CD14-positive monocyte (primary cell): ENCODE results near the gene PARVG. TPM values are rescaled to one million over a fixed set of nuclear protein-coding genes. Genes with fewer than 3 reads are reported as not detected.

ENCODE experiments used
- DNase-seq, 3 donors: peaks; one replicate each; pipeline ENCODE4 v3.0.0-alpha.2; 2011 to 2022
- H2AFZ ChIP-seq: 2 replicates; pipeline ENCODE4 v1.6.0; 2012; ENCODE audit warnings: mild to moderate bottlenecking, low read depth, low read length, inconsistent platforms; ENCODE audit not compliant: insufficient read depth, poor library complexity, severe bottlenecking
- H3K27ac ChIP-seq, 2 donors: 1 replicate in 1 of 2; 2 replicates in 1 of 2; pipeline ENCODE4 v1.5.1; 2012 to 2013; ENCODE audit warnings: low read length in 2 of 2, control low read depth in 1 of 2, inconsistent platforms in 1 of 2, low read depth in 1 of 2, mild to moderate bottlenecking in 1 of 2
- H3K27me3 ChIP-seq, 2 donors: one replicate each; pipeline versions ENCODE4 v1.6.0 to v1.6.1; 2011 to 2013; ENCODE audit warnings: low read length in 2 of 2; ENCODE audit not compliant: control insufficient read depth in 2 of 2, insufficient read depth in 2 of 2
- H3K36me3 ChIP-seq, 2 donors: replicated peaks in 1 of 2; 1 replicate in 1 of 2; 2 replicates in 1 of 2; pipeline versions ENCODE4 v1.5.1 to v1.6.1; 2012 to 2013; ENCODE audit warnings: low read length in 2 of 2, control low read depth in 1 of 2, inconsistent platforms in 1 of 2, mild to moderate bottlenecking in 1 of 2; ENCODE audit not compliant: insufficient read depth in 2 of 2, control insufficient read depth in 1 of 2
- H3K4me1 ChIP-seq, 2 donors: 1 replicate in 1 of 2; 2 replicates in 1 of 2; pipeline versions ENCODE4 v1.5.1 to v1.6.1; 2012 to 2013; ENCODE audit warnings: low read length in 2 of 2, control low read depth in 1 of 2, inconsistent platforms in 1 of 2, mild to moderate bottlenecking in 1 of 2, moderate library complexity in 1 of 2; ENCODE audit not compliant: insufficient read depth in 2 of 2, control insufficient read depth in 1 of 2
- H3K4me2 ChIP-seq: replicated peaks from 2 replicates; pipeline ENCODE3; 2012; ENCODE audit warnings: low read length, moderate library complexity, mild to moderate bottlenecking; ENCODE audit not compliant: poor library complexity, severe bottlenecking; ENCODE audit errors: extremely low read depth
- H3K4me3 ChIP-seq, 3 experiments: fragments of 200-600 bp in 1 of 3; sonication (generic) in 1 of 3; replicated peaks in 1 of 3; 1 replicate in 2 of 3; 2 replicates in 1 of 3; pipeline ENCODE4 v1.5.1; 2011 to 2013; ENCODE audit warnings: low read length in 3 of 3, mild to moderate bottlenecking in 3 of 3, control low read depth in 2 of 3, low read depth in 2 of 3, inconsistent platforms in 1 of 3, moderate library complexity in 1 of 3
- H3K79me2 ChIP-seq: 2 replicates; pipeline ENCODE4 v1.6.0; 2012; ENCODE audit warnings: mild to moderate bottlenecking, control low read depth, inconsistent platforms, low read length, moderate library complexity; ENCODE audit not compliant: insufficient read depth
- H3K9ac ChIP-seq: 2 replicates; pipeline ENCODE4 v1.6.0; 2017; ENCODE audit warnings: low read length, mild to moderate bottlenecking; ENCODE audit not compliant: insufficient read depth, poor library complexity, severe bottlenecking
- H3K9me3 ChIP-seq, 2 donors: replicated peaks in 1 of 2; 1 replicate in 1 of 2; 2 replicates in 1 of 2; pipeline versions ENCODE4 v1.5.1 to v1.6.1; 2012 to 2013; ENCODE audit warnings: low read length in 2 of 2, control low read depth in 1 of 2; ENCODE audit not compliant: control insufficient read depth in 1 of 2, insufficient read depth in 1 of 2
- H4K20me1 ChIP-seq: 2 replicates; pipeline ENCODE4 v1.6.0; 2012; ENCODE audit warnings: mild to moderate bottlenecking, low read length, control low read depth, moderate library complexity; ENCODE audit not compliant: insufficient read depth
- H3K27ac Mint-ChIP-seq, 7 donors: one replicate each; pipeline ENCODE4 v1.8.0; 2020; ENCODE audit warnings: mild to moderate bottlenecking in 7 of 7, mixed read lengths in 7 of 7, moderate library complexity in 6 of 7, inconsistent platforms in 2 of 7
- H3K27me3 Mint-ChIP-seq, 3 donors: one replicate each; pipeline ENCODE4 v1.8.0; 2021 to 2022; ENCODE audit warnings: low read depth in 3 of 3, mild to moderate bottlenecking in 3 of 3, mixed read lengths in 3 of 3, moderate library complexity in 3 of 3, inconsistent platforms in 1 of 3
- H3K36me3 Mint-ChIP-seq, 2 donors: one replicate each; pipeline ENCODE4 v1.8.0; 2020; ENCODE audit warnings: mixed read lengths in 2 of 2, inconsistent platforms in 1 of 2, mild to moderate bottlenecking in 1 of 2
- H3K4me1 Mint-ChIP-seq: one replicate; pipeline ENCODE4 v1.8.0; 2020; ENCODE audit warnings: mild to moderate bottlenecking, mixed read lengths
- H3K4me3 Mint-ChIP-seq, 2 donors: one replicate each; pipeline ENCODE4 v1.8.0; 2020; ENCODE audit warnings: mild to moderate bottlenecking in 2 of 2, mixed read lengths in 2 of 2, moderate library complexity in 1 of 2
- H3K9me3 Mint-ChIP-seq, 7 donors: one replicate each; pipeline ENCODE4 v1.8.0; 2020 to 2022; ENCODE audit warnings: mixed read lengths in 7 of 7, mild to moderate bottlenecking in 6 of 7, moderate library complexity in 6 of 7, inconsistent platforms in 2 of 7
- CTCF ChIP-seq: fragments of 200-600 bp; IDR thresholded peaks from one replicate; pipeline ENCODE4 v1.8.0; 2022; ENCODE audit warnings: antibody characterized with exemption, mild to moderate bottlenecking
- WGBS: methylation state at CpG from one replicate; pipeline ENCODE4 v1.1.5; 2013; ENCODE audit warnings: missing lambda C conversion rate; ENCODE audit not compliant: insufficient coverage; 5-methylcytosine and 5-hydroxymethylcytosine counted together
- intact Hi-C, 2 donors: fragments of 100-400 bp; cut with micrococcal nuclease; formaldehyde crosslinking; loops; one replicate each; pipeline versions ENCODE4 v1.15.0 to v1.15.1; 2023
- polyA plus RNA-seq, 3 donors: library from polyadenylated mRNA; depleted of rRNA in 1 of 3; unstranded in 2 of 3; stranded (reverse) in 1 of 3; fragments of 300-500 nt in 2 of 3; fragments of >200 nt in 1 of 3; fragmentation: Illumina TruSeq in 2 of 3; gene quantifications; 1 replicate in 2 of 3; 2 replicates in 1 of 3; pipeline ENCODE4 v1.2.3, GENCODE V29; 2012 to 2021

PARVG gene
- polyA plus RNA-seq, 3 donors: 169 to 577 (median 190) TPM

- peaks cover 21 to 34% of the 10 kb centered on the region in 2 donors for H3K4me1 ChIP-seq
- peaks cover 59 to 93% of the 10 kb centered on the region in 2 donors for H3K36me3 ChIP-seq
- H3K4me1 Mint-ChIP-seq: peaks cover 35% of the 10 kb centered on the region
- H3K79me2 ChIP-seq: peaks cover 42% of the 10 kb centered on the region
- H2AFZ ChIP-seq: no peak overlapping the region
- H3K27me3 Mint-ChIP-seq: no peaks in the 10 kb centered on the region
- peak overlapping the region in 1 of 7 donors; percentile 37 for H3K27ac Mint-ChIP-seq
- H3K4me2 ChIP-seq: no peak overlapping the region
- peak overlapping the region in 1 of 2 donors; percentile 32 for H3K27ac ChIP-seq
- peaks cover 86% of the 10 kb centered on the region for H4K20me1 ChIP-seq
- H3K9me3 Mint-ChIP-seq: peaks cover 0 to 2% (median 0%) of the 10 kb centered on the region in 7 donors
- TF ChIP-seq CTCF: no peak
- H3K36me3 Mint-ChIP-seq: peaks cover 48 to 89% of the 10 kb centered on the region in 2 donors
- H3K4me3 ChIP-seq: no peak overlapping the region
- intact Hi-C loops: loop anchor here (10.0 kb wide), 2 partner anchors 306 to 436 kb away; partner anchors contain the start of gene RTL6 (in 1 of the 2)
- WGBS: 93% methylated on average over 6 of the region's 12 CpGs
- no peak for DNase-seq
- H3K27me3 ChIP-seq: no peaks in the 10 kb centered on the region
- H3K4me3 Mint-ChIP-seq: no peak overlapping the region
- no peak overlapping the region for H3K9ac ChIP-seq
- H3K9me3 ChIP-seq: no peaks in the 10 kb centered on the region
Observed at GRCh38 chr22:44188986-44189630, 8.4 kb downstream of the PARVG start.

GRCh38 chr22:44190381-44190976 is 9.8 kb downstream of the PARVG start:
- Histone ChIP-seq H3K4me2 (no peak overlapping the region), H3K4me3 (no peak overlapping the region), H3K9me3 (no peaks in the 10 kb centered on the region), H3K9ac (no peak overlapping the region), H3K79me2 (peaks cover 31% of the 10 kb centered on the region), H2AFZ (no peak overlapping the region), H3K27ac (peak overlapping the region; percentile 34 to 70), H3K36me3 (peaks cover 64 to 93% of the 10 kb centered on the region in 2 donors), H3K27me3 (no peaks in the 10 kb centered on the region), H3K4me1 (peaks cover 21 to 34% of the 10 kb centered on the region in 2 donors), H4K20me1 (peaks cover 88% of the 10 kb centered on the region)
- Mint-ChIP-seq H3K27me3 (no peaks in the 10 kb centered on the region), H3K4me3 (no peak overlapping the region), H3K4me1 (peaks cover 35% of the 10 kb centered on the region), H3K36me3 (peaks cover 51 to 90% of the 10 kb centered on the region in 2 donors), H3K9me3 (peaks cover 0 to 2% (median 0%) of the 10 kb centered on the region in 7 donors), H3K27ac (peak overlapping the region in 6 of 7 donors; percentile 11 to 86 (median 66))
- no peak for DNase-seq
- intact Hi-C loops: no loop called here
- TF ChIP-seq CTCF: no peak
- WGBS: 93% methylated on average over 12 of the region's 12 CpGs
